HepG2 (cell line): ENCODE results near the gene RANBP6. TPM values are rescaled to one million over a fixed set of nuclear protein-coding genes. Genes with fewer than 3 reads are reported as not detected.

Source experiments
- ATAC-seq: fragments of 200-7000 bp; cut with Tn5 transposase; 3 replicates; pipeline ENCODE4 v1.9.1; 2020; ENCODE audit warnings: mild to moderate bottlenecking, moderate library complexity
- BruUV-seq: library from RNA; stranded (reverse); fragments of 400-500 nt; replicated peaks from 2 replicates; lab custom pipeline; 2021; lab: Mats Ljungman, UMichigan
- CTCF ChIA-PET: fragments of 300-600 bp; formaldehyde crosslinking; extraction: SDS; loops from one replicate; lab custom pipeline; 2021; ENCODE audit warnings: low total read pairs, inconsistent platforms, low intra/inter-chr PET ratio; lab: Yijun Ruan, JAX
- POLR2A ChIA-PET: fragments of 350-600 bp; sonication (Branson Sonifier 250); formaldehyde crosslinking; loops from one replicate; lab custom pipeline; 2020; ENCODE audit warnings: antibody characterized with exemption, inconsistent platforms; lab: Yijun Ruan, JAX
- DNase-seq: peaks from one replicate; pipeline ENCODE4 v3.0.0-alpha.2; 2015; ENCODE audit warnings: low spot score
- FAIRE-seq: peaks from 3 replicates; lab custom pipeline; 2011; peaks lifted over from hg19 to GRCh38; lab: Jason Lieb, UNC
- H2AFZ ChIP-seq: one replicate; pipeline ENCODE4 v1.6.1; 2011; ENCODE audit warnings: low read length, inconsistent platforms
- H3K27ac ChIP-seq: fragments of 300-600 bp; 3 replicates; pipeline ENCODE4 v1.8.0; 2011; ENCODE audit warnings: mixed run types, mild to moderate bottlenecking, mixed read lengths, low read length, inconsistent platforms; ENCODE audit not compliant: insufficient read depth; ENCODE audit errors: extremely low read length
- H3K27me3 ChIP-seq, 2 experiments: fragments of 200-600 bp in 1 of 2; 2 replicates in 1 of 2; 3 replicates in 1 of 2; pipeline versions ENCODE4 v1.6.0 to v1.8.0; 2011; ENCODE audit warnings: low read length in 2 of 2, mild to moderate bottlenecking in 2 of 2, moderate library complexity in 2 of 2, inconsistent platforms in 1 of 2; ENCODE audit not compliant: insufficient read depth in 2 of 2, control insufficient read depth in 1 of 2
- H3K36me3 ChIP-seq, 2 experiments: fragments of 200-600 bp in 1 of 2; replicated peaks in 1 of 2; 2 replicates in 1 of 2; 3 replicates in 1 of 2; pipeline versions ENCODE4 v1.5.1 to v1.8.0; 2011; ENCODE audit warnings: low read length in 2 of 2, inconsistent platforms in 1 of 2; ENCODE audit not compliant: insufficient read depth in 2 of 2, control insufficient read depth in 1 of 2
- H3K4me1 ChIP-seq: 2 replicates; pipeline ENCODE4 v1.5.1; 2012; ENCODE audit warnings: low read length, inconsistent platforms; ENCODE audit not compliant: insufficient read depth
- H3K4me2 ChIP-seq: 2 replicates; pipeline ENCODE4 v1.6.0; 2011; ENCODE audit warnings: low read depth, low read length, inconsistent platforms
- H3K4me3 ChIP-seq, 3 experiments: fragments of 200-600 bp in 1 of 3; sonication (generic), shearing (Covaris generic) in 1 of 3; replicated peaks in 1 of 3; 2 replicates each; pipeline ENCODE4 v1.5.1; 2011 to 2016; ENCODE audit warnings: low read length in 3 of 3, inconsistent platforms in 2 of 3, low read depth in 2 of 3, mild to moderate bottlenecking in 2 of 3, control low read depth in 1 of 3, mixed read lengths in 1 of 3; ENCODE audit not compliant: insufficient read depth in 1 of 3
- H3K79me2 ChIP-seq: one replicate; pipeline ENCODE4 v1.6.1; 2011; ENCODE audit warnings: low read length, inconsistent platforms; ENCODE audit not compliant: insufficient read depth
- H3K9ac ChIP-seq: 2 replicates; pipeline ENCODE4 v1.6.0; 2011; ENCODE audit warnings: mild to moderate bottlenecking, low read depth, low read length, inconsistent platforms; ENCODE audit not compliant: insufficient read depth
- H3K9me3 ChIP-seq: 2 replicates; pipeline ENCODE4 v1.5.1; 2012; ENCODE audit warnings: mild to moderate bottlenecking, low read length
- H4K20me1 ChIP-seq: 2 replicates; pipeline ENCODE4 v1.6.0; 2011; ENCODE audit warnings: inconsistent platforms, mild to moderate bottlenecking, low read length, moderate library complexity; ENCODE audit not compliant: insufficient read depth
- CEBPB ChIP-seq: IDR thresholded peaks from 2 replicates; pipeline ENCODE4 v1.6.1; 2011; ENCODE audit warnings: low read depth, low read length, improper control_type of control experiment, borderline replicate concordance
- CHD4 ChIP-seq: fragments of 200-600 bp; sonication (generic); IDR thresholded peaks from 2 replicates; pipeline ENCODE4 v1.7.0; 2017; ENCODE audit warnings: mild to moderate bottlenecking, low read length, borderline replicate concordance
- GATAD1 ChIP-seq: IDR thresholded peaks from 2 replicates; pipeline ENCODE4 v1.6.1; 2016; ENCODE audit warnings: missing genetic modification reagents, missing compliant biosample characterization
- GTF3A ChIP-seq: sonication (generic); formaldehyde crosslinking; conservative IDR thresholded peaks from 2 replicates; pipeline ENCODE4 v1.4.0; 2020; ENCODE audit warnings: mild to moderate bottlenecking, missing genetic modification reagents
- IKZF1 ChIP-seq: fragments of 450-650 bp; IDR thresholded peaks from 2 replicates; pipeline ENCODE4 v1.7.1; 2016
- KDM4B ChIP-seq: sonication (generic); formaldehyde crosslinking; IDR thresholded peaks from 2 replicates; pipeline ENCODE4 v1.4.0; 2020; ENCODE audit warnings: missing genetic modification reagents
- KMT2B ChIP-seq: IDR thresholded peaks from 2 replicates; pipeline ENCODE4 v1.6.1; 2016; ENCODE audit warnings: missing genetic modification reagents, missing compliant biosample characterization
- ONECUT2 ChIP-seq: sonication (generic); formaldehyde crosslinking; IDR thresholded peaks from 2 replicates; pipeline ENCODE4 v1.4.0; 2020; ENCODE audit warnings: missing genetic modification reagents
- RXRB ChIP-seq: IDR thresholded peaks from 2 replicates; pipeline ENCODE4 v1.6.1; 2016; ENCODE audit warnings: borderline replicate concordance, missing genetic modification reagents, missing compliant biosample characterization
- SMAD9 ChIP-seq: sonication (generic); formaldehyde crosslinking; IDR thresholded peaks from 2 replicates; pipeline ENCODE4 v1.5.1; 2020; ENCODE audit warnings: mild to moderate bottlenecking, missing genetic modification reagents
- ZFP36L1 ChIP-seq: sonication (generic); formaldehyde crosslinking; IDR thresholded peaks from 2 replicates; pipeline ENCODE4 v1.8.0; 2022; ENCODE audit warnings: mild to moderate bottlenecking, missing genetic modification reagents, moderate library complexity
- ZKSCAN8 ChIP-seq: IDR thresholded peaks from 2 replicates; pipeline ENCODE4 v1.6.1; 2016; ENCODE audit warnings: borderline replicate concordance, missing genetic modification reagents, missing compliant biosample characterization
- ZNF235 ChIP-seq: sonication (generic); formaldehyde crosslinking; IDR thresholded peaks from 2 replicates; pipeline ENCODE4 v1.8.1; 2023; ENCODE audit warnings: mild to moderate bottlenecking, missing genetic modification reagents, borderline replicate concordance
- ZNF549 ChIP-seq: sonication (generic); formaldehyde crosslinking; IDR thresholded peaks from 2 replicates; pipeline ENCODE4 v1.5.0; 2020; ENCODE audit warnings: missing genetic modification reagents
- WGBS: methylation state at CpG from one replicate; pipeline ENCODE4 v1.1.6; 2017; ENCODE audit warnings: low lambda C conversion rate; 5-methylcytosine and 5-hydroxymethylcytosine counted together
- in situ Hi-C: cut with HindIII; loops from 2 replicates; pipeline ENCODE4 v1.10.0; 2017; ENCODE audit warnings: low pct_unique_long_range_greater_than_20kb; ENCODE audit not compliant: extremely low pct_ligation_motif_present
- intact Hi-C: fragments of 100-400 bp; cut with micrococcal nuclease; formaldehyde crosslinking; loops from one replicate; pipeline ENCODE4 v1.10.0; 2022; ENCODE audit not compliant: unreplicated experiment
- polyA plus RNA-seq, 8 experiments: library from polyadenylated mRNA; depleted of rRNA in 3 of 8; stranded (reverse) in 7 of 8; unstranded in 1 of 8; fragments of >200 nt; fragmentation: Illumina TruSeq in 4 of 8; extraction: Trizol in 4 of 8; gene quantifications; 2 replicates each; pipeline versions ENCODE4 v1.2.1 to v1.2.3, GENCODE V29; 2011 to 2016; ENCODE audit warnings: low read depth in 4 of 8, missing spikeins in 1 of 8, mixed read lengths in 1 of 8; ENCODE audit not compliant: insufficient read depth in 1 of 8
- total RNA-seq, 5 experiments: library from RNA; depleted of rRNA; stranded (reverse); fragments of >200 nt; fragmentation: Illumina TruSeq; extraction: Trizol; gene quantifications; 2 replicates each; pipeline ENCODE4 v1.2.3, GENCODE V29; 2016; ENCODE audit warnings: low read depth in 1 of 5
- TF ChIP-seq, protein P1 (sequence below): sonication (generic); formaldehyde crosslinking; IDR thresholded peaks from 2 replicates; pipeline ENCODE4 v1.5.0; 2020; ENCODE audit warnings: missing genetic modification reagents, mild to moderate bottlenecking, borderline replicate concordance
- TF ChIP-seq, protein P2 (sequence below): sonication (generic); formaldehyde crosslinking; IDR thresholded peaks from 2 replicates; pipeline ENCODE4 v1.8.1; 2022; ENCODE audit warnings: mild to moderate bottlenecking, missing genetic modification reagents
- TF ChIP-seq, protein P3 (sequence below): IDR thresholded peaks from 2 replicates; pipeline ENCODE4 v1.6.1; 2018; ENCODE audit warnings: missing genetic modification reagents
- TF ChIP-seq, protein P4 (sequence below): sonication (generic); formaldehyde crosslinking; IDR thresholded peaks from 2 replicates; pipeline ENCODE4 v1.4.0; 2020; ENCODE audit warnings: missing genetic modification reagents

The RANBP6 gene
- total and polyA plus RNA-seq, 2 of the 13 experiments (the other 11 are each of a cell fraction or from before 2014, with no cell fraction given) = 7.5 to 26.0 TPM

DNA sequence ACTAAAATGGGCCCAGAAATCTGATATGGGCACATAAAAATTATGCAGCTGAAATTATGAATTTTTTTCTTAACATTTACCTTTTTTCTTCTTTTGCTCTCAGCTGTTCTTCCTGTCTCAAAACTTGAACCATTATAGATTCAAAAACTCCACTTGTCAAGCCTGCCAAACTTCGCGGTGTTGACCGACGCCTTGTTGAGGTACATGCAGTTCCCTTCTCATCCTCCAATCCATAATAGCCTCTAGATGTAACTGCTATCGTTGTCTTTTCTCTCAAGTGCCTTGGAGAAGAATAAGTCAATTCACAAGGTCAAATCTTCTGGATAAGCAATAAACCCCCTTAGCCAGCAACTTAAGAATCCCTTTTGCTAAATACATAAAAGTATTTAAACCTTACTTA, 27.2 kb downstream of the RANBP6 start:
- Histone ChIP-seq H3K79me2 (peaks cover 3% of the 10 kb centered on the region), H3K4me1 (no peaks in the 10 kb centered on the region), H2AFZ (no peak overlapping the region), H3K27me3 (no peaks in the 10 kb centered on the region), H4K20me1 (no peaks in the 10 kb centered on the region), H3K9ac (no peak overlapping the region), H3K4me3 (no peak overlapping the region), H3K9me3 (no peaks in the 10 kb centered on the region), H3K4me2 (no peak overlapping the region), H3K36me3 (peaks cover 0 to 18% of the 10 kb centered on the region in 2 experiments; a peak in 3 of 5 replicates), H3K27ac (no peak overlapping the region)
- WGBS = 99% methylated on average over 5 of the region's 5 CpGs
- ChIA-PET CTCF (no interaction called here), POLR2A (no interaction called here)
- in situ Hi-C loops = no loop called here
- intact Hi-C loops = no loop called here
- FAIRE-seq (no peak), DNase-seq (no peak), ATAC-seq (no peak)
- TF ChIP-seq GTF3A (CRISPR knock-in tag) = no peak
- TF ChIP-seq, protein P1, sequence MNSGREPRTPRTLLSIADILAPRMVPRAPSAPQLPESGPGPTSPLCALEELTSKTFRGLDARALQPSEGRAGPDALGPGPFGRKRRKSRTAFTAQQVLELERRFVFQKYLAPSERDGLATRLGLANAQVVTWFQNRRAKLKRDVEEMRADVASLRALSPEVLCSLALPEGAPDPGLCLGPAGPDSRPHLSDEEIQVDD (CRISPR knock-in tag) = no peak
- TF ChIP-seq, protein P2, sequence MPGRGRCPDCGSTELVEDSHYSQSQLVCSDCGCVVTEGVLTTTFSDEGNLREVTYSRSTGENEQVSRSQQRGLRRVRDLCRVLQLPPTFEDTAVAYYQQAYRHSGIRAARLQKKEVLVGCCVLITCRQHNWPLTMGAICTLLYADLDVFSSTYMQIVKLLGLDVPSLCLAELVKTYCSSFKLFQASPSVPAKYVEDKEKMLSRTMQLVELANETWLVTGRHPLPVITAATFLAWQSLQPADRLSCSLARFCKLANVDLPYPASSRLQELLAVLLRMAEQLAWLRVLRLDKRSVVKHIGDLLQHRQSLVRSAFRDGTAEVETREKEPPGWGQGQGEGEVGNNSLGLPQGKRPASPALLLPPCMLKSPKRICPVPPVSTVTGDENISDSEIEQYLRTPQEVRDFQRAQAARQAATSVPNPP (CRISPR knock-in tag) = no peak
- no peak for TF ChIP-seq ZFP36L1 (CRISPR knock-in tag)
- TF ChIP-seq SMAD9 (CRISPR knock-in tag) = no peak
- no peak for TF ChIP-seq ONECUT2 (CRISPR knock-in tag)
- TF ChIP-seq CHD4 = no peak
- no peak for TF ChIP-seq RXRB (CRISPR knock-in tag)
- no peak for TF ChIP-seq ZKSCAN8 (CRISPR knock-in tag)
- TF ChIP-seq, protein P3, sequence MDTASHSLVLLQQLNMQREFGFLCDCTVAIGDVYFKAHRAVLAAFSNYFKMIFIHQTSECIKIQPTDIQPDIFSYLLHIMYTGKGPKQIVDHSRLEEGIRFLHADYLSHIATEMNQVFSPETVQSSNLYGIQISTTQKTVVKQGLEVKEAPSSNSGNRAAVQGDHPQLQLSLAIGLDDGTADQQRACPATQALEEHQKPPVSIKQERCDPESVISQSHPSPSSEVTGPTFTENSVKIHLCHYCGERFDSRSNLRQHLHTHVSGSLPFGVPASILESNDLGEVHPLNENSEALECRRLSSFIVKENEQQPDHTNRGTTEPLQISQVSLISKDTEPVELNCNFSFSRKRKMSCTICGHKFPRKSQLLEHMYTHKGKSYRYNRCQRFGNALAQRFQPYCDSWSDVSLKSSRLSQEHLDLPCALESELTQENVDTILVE (CRISPR knock-in tag) = no peak
- TF ChIP-seq GATAD1 (CRISPR knock-in tag) = no peak
- no peak for TF ChIP-seq IKZF1
- no peak for TF ChIP-seq ZNF549 (CRISPR knock-in tag)
- TF ChIP-seq KMT2B (CRISPR knock-in tag) = no peak
- no peak for TF ChIP-seq ZNF235 (CRISPR knock-in tag)
- TF ChIP-seq KDM4B (CRISPR knock-in tag) = no peak
- TF ChIP-seq, protein P4, sequence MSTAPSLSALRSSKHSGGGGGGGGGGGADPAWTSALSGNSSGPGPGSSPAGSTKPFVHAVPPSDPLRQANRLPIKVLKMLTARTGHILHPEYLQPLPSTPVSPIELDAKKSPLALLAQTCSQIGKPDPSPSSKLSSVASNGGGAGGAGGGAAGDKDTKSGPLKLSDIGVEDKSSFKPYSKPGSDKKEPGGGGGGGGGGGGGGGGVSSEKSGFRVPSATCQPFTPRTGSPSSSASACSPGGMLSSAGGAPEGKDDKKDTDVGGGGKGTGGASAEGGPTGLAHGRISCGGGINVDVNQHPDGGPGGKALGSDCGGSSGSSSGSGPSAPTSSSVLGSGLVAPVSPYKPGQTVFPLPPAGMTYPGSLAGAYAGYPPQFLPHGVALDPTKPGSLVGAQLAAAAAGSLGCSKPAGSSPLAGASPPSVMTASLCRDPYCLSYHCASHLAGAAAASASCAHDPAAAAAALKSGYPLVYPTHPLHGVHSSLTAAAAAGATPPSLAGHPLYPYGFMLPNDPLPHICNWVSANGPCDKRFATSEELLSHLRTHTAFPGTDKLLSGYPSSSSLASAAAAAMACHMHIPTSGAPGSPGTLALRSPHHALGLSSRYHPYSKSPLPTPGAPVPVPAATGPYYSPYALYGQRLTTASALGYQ = no peak
- no peak for TF ChIP-seq CEBPB
- BruUV-seq = no TSS peak
